Stimulated activated CD8-positive, alpha-beta memory T cell treated with anti-CD3 and anti-CD28 coated beads, Interleukin-2, amount 100 ng/mL, for 1 hour (primary cell): Measurements from ENCODE around the gene ST8SIA6.
"Not testable (repeated sequence)": the region's sequence is repeated elsewhere in the genome, so short reads cannot be mapped to it uniquely, and the experiment has no call there.

ENCODE experiments used
- DNase-seq, 2 donors: peaks; one replicate each; pipeline ENCODE4 v3.0.0-alpha.2; 2020; ENCODE audit warnings: low read depth in 2 of 2

ST8SIA6 gene

GRCh38 chr10:17457083-17457482, 2.7 kb upstream of the ST8SIA6 start:
- no peak for DNase-seq

GRCh38 chr10:17456032-17456548, 1.7 kb upstream of the ST8SIA6 start:
- no peak for DNase-seq

- no peak for DNase-seq
These were observed 673 bp upstream of the ST8SIA6 start for GRCh38 chr10:17455015-17455520.

GRCh38 chr10:17453373-17454091, 863 bp downstream of the ST8SIA6 start:
- DNase-seq, result no peak

- no peak for DNase-seq
These were observed 1.4 kb downstream of the ST8SIA6 start for GRCh38 chr10:17453035-17453372.

GRCh38 chr10:17452060-17452841, 2.1 kb downstream of the ST8SIA6 start:
- no peak for DNase-seq

- no peak for DNase-seq
These were observed 4.4 kb downstream of the ST8SIA6 start for GRCh38 chr10:17450024-17450423.

GRCh38 chr10:17445400-17445998, 8.9 kb downstream of the ST8SIA6 start:
- DNase-seq, result no peak

- DNase-seq, result no peak
These were observed 10.0 kb downstream of the ST8SIA6 start for GRCh38 chr10:17444388-17444714.

- DNase-seq, result no peak
These were observed 10.5 kb downstream of the ST8SIA6 start for GRCh38 chr10:17443707-17444387.

- DNase-seq, result no peak
These were observed 15.8 kb downstream of the ST8SIA6 start for GRCh38 chr10:17438583-17438982.

- not testable (repeated sequence) for DNase-seq
These were observed 17.8 kb downstream of the ST8SIA6 start for GRCh38 chr10:17436578-17436977.

GRCh38 chr10:17435953-17436352, 18.4 kb downstream of the ST8SIA6 start:
- DNase-seq, result no peak

GRCh38 chr10:17435187-17435586, 19.2 kb downstream of the ST8SIA6 start:
- no peak for DNase-seq

- no peak for DNase-seq
These were observed 21.7 kb downstream of the ST8SIA6 start for GRCh38 chr10:17432723-17433122.

GRCh38 chr10:17431871-17432311, 22.5 kb downstream of the ST8SIA6 start:
- DNase-seq, result no peak

- DNase-seq, result peak in 1 of 2 donors; percentile 42
These were observed 23.6 kb downstream of the ST8SIA6 start for GRCh38 chr10:17430647-17431355.

GRCh38 chr10:17429490-17429889, 24.9 kb downstream of the ST8SIA6 start:
- no peak for DNase-seq

- peak; percentile 49 to 53 for DNase-seq
These were observed 25.9 kb downstream of the ST8SIA6 start for GRCh38 chr10:17428351-17429097.

GRCh38 chr10:17427666-17428350, 26.6 kb downstream of the ST8SIA6 start:
- no peak for DNase-seq
